GM18951 (cell line): ENCODE results near the gene AFF1.

Source experiments
- POLR2A ChIP-seq: IDR thresholded peaks from 4 replicates; pipeline ENCODE4 v1.6.1; 2011; ENCODE audit warnings: mild to moderate bottlenecking; ENCODE audit not compliant: insufficient read length, insufficient read depth; ENCODE audit errors: extremely low read depth
- in situ Hi-C: fragments of 300-500 bp; cut with MboI; formaldehyde crosslinking; loops from one replicate; pipeline ENCODE4 v1.12.0; 2022; ENCODE audit warnings: low sequenced_read_pairs, mixed read lengths, inconsistent platforms; ENCODE audit not compliant: unreplicated experiment

Gene AFF1

DNA sequence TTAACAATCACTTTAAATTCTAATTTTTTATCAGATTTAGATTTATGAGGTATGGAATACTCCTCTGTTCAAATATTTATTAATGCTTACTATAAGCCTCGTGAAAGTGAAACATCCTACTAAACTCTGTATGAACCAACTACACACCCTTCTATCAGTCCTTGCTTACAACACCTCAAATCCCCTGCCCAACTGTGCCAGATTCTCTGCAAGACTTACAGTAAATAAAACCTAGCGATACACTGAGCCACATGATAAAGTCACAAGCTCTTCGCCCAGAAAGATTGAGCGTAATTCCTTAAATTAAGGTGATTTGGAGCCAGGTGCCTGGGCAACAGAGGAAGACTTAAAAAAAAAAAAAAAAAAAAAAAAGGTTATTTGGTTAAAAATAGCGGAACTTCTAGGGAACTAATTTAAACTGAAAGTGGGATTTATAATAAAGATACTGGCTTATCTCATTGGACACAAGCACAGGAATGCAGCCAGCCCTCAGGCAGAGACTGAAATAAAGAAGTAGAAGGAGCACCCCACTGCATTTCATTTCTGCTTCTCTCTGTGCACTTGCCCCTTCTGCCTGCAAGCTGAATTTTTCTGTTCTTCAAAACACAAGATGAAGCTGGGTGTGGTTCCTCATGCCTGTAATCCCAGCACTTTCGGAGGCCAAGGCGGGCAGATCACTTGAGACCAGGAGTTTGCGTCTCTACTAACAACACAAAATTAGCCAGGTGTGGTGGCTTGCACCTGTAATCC is 25.1 kb upstream of the AFF1 start:
- no peak for TF ChIP-seq POLR2A
- in situ Hi-C loops: loop anchor here (25.0 kb wide), 1 partner anchor 328 kb away; no protein-coding TSS in a partner anchor

DNA sequence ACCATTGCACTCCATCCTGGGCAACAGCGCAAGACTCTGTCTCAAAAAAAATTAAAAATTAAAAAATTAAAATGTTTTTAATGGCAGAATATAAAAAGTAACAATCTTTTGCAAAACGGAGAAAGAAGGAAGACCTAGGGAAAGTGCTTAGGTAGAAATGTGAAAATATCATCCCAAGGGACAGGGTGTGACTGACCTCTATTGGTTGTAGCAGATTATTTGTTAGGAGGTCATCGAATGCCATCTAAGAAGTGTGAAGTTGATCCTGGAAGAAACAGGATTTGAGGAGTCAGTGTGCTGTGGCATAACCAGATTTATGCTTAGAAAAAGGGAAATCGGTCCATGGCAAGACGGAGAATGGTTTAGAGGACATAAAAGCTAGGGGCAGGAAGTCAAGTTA is 24.4 kb upstream of the AFF1 start:
- TF ChIP-seq POLR2A: no peak
- in situ Hi-C loops: loop anchor here (25.0 kb wide), 1 partner anchor 327 kb away; no protein-coding TSS in a partner anchor

- in situ Hi-C loops: loop anchor here (25.0 kb wide), 1 partner anchor 326 kb away; no protein-coding TSS in a partner anchor
- no peak for TF ChIP-seq POLR2A
Observed at GRCh38 chr4:86910820-86911684, 23.8 kb upstream of the AFF1 start.

GRCh38 chr4:86916392-86916791 is 18.4 kb upstream of the AFF1 start:
- no peak for TF ChIP-seq POLR2A
- in situ Hi-C loops: loop anchor here (25.0 kb wide), 1 partner anchor 321 kb away; no protein-coding TSS in a partner anchor

DNA sequence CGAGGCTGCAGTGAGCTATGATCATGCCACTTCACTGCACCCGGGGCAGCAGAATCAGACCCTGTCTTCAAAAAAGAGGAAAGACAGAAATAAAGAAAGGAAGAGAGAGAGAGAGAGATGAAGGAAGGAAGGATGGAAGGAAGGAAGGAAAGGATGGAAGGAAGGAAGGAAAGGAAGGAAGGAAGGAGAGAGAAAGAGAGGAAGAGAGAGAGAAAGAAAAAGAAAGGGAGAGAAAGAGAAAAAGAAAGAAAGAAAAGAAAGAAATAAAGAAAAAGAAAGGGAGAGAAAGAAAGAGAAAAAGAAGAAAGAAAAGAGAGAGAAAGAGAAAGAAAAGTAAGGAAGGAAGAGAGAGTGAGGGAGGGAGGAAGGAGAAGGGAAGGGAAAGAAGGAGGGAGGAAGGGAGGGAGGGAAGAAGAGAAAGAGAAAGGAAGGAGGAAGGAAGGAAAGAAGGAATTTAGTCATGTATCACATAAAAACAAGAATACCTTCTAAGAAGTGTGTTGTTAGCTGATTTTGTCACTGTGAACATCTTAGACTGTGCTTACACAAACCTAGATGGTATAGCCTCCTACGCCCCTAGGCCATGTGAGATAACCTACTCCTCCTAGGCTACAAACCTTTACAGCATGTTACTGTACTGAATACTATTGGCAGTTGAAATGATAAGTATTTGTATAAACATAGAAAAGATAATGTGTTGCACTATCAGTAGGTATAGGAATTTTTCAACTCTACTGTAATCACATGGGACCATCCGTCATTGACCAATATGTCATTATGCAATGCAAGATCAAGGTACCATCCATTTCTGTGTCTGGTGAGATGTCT is 17.4 kb upstream of the AFF1 start:
- in situ Hi-C loops: loop anchor here (25.0 kb wide), 1 partner anchor 320 kb away; no protein-coding TSS in a partner anchor
- no peak for TF ChIP-seq POLR2A

DNA sequence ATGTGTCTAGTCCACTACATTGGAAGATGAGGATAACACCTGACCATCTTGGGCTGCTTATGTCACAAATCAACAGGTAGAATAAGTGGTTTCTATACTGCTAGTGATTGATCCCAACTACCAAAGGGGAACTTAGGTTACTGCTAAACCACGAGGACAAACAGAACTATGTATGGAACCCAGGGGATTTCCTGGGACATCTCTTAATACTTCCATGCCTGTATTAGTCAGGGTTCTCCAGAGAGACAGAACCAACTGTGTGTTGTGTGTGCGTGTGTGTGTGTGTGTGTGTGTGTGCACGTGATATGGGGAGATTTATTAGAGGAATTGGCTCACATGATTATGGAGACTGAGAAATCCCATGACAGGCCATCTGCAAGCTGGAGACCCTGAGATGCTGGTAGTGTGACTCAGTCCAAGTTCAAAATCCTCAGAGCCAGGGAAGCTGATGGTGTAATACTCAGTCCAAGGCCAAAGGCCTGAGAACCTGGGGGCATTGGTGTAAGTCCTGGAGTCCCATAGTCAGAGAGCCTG is 16.2 kb upstream of the AFF1 start:
- in situ Hi-C loops: loop anchor here (25.0 kb wide), 1 partner anchor 319 kb away; no protein-coding TSS in a partner anchor
- TF ChIP-seq POLR2A: no peak

DNA sequence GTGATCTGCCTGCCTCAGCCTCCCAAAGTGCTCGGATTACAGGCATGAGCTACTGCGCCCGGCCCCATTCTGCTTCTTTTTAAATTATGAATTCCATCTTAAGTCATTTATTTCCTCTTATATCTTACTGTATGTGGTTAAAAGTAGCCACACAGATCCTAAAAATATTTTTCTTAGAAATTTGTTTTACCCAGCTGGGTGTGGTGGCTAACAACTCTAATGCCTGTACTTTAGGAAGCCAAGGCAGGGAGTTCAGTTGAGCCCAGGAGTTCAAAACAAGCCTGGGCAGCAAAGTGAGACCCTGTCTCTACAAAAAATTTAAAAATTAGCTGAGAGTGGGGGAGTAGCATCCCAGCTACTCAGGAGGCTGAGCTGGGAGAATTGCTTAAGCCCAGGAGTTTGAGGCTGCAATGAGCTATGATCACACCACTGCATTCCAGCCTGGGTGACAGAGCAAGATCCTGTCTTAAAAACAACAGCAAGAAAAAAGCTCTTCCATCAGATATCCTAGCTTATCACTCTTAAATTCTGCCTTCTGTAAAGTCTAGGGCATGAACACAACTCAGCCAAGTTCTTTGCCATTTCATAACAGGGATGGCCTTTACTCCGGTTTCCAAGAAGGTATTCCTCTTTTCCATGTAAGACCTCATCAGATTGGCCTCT is 15.1 kb upstream of the AFF1 start:
- no peak for TF ChIP-seq POLR2A
- in situ Hi-C loops: loop anchor here (5.0 to 25.0 kb wide), 2 partner anchors 173 to 318 kb away; no protein-coding TSS in a partner anchor

DNA sequence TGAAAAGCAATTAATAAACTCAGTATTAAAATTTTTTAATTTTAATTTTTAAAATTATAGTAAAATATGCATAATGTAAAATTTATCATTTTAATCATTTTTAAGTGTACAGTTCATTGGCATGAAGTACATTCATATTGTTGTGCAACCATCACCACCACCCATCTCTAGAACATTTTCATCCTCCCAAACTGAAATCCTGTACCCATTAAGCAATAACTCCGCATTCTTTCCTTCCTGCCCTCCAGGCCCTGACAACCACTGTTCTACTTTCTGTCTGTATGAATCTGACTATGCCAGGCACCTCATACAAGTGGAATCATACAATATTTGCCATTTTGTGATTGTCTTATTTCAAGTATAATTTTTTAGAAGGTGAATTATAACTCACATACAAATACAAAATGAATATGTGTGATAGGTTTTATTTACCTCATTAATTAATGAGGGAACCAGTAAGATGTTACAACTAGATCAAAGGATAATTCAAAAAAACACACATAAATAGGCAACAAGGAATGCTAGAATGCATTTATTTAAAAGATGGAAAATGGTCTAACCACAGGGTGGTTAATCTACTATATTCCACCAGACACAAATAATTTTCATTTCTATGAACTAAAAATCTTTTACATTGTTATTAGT is 13.1 kb upstream of the AFF1 start:
- in situ Hi-C loops: loop anchor here (5.0 to 25.0 kb wide), 2 partner anchors 171 to 316 kb away; no protein-coding TSS in a partner anchor
- no peak for TF ChIP-seq POLR2A

DNA sequence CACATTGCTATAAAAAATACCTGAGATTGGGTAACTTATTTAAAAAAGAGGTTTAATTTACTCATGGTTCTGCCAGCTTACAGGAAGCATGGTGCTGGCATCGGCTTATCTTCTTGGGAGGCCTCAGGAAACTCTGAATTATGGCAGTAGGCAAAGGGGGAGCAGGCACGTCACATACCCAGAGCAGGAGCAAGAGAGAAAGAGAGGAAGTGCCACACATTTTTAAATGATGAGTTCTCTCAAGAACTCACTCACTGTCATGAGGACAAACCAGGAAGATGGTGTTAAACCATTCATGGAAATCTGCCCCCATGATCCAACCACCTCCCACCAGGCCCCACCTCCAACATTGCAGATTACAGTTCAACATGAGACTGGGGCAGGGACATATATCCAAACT is 10.0 kb upstream of the AFF1 start:
- in situ Hi-C loops: loop anchor here (5.0 to 25.0 kb wide), 2 partner anchors 167 to 312 kb away; no protein-coding TSS in a partner anchor
- no peak for TF ChIP-seq POLR2A

DNA sequence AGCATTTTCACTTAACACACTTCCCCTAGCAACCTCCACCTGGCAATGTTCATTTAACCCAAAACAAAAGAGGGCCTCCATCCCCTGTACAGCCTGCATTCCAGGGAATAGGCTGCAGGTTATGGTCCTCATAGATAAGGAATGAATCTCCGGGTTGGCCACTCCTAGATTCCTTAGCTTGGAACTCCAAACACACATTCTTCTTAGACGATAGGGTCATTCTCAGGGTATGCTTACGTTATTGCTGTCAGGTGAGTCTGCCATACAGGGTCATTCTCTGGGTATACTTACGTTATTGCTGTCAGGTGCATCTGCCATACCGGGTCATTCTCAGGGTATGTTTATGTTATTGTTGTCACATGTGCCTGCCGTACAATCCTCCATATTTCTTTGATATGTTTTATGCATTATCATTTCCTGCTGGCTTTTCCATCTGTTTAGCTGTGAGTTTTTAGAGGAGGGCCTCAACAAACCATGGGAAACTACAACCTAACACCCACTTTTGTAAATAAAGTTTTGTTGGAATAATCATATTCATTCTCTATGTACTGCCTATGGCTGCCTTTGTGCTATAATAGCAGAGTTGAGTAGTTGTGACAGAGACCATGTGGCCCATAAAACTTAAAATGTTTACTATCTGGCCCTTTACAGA is 8.2 kb upstream of the AFF1 start:
- TF ChIP-seq POLR2A: no peak
- in situ Hi-C loops: no loop called here

- in situ Hi-C loops: no loop called here
- no peak for TF ChIP-seq POLR2A
Observed at GRCh38 chr4:86927843-86928395, 6.9 kb upstream of the AFF1 start.
